Islet of Langerhans (tissue), 1 donor: ENCODE data around the gene DNALI1.
"Not testable (repeated sequence)": the region's sequence is repeated elsewhere in the genome, so short reads cannot be mapped to it uniquely, and the experiment has no call there.

Source experiments
- FAIRE-seq: peaks from one replicate; lab custom pipeline; 2011; peaks lifted over from hg19 to GRCh38; lab: Jason Lieb, UNC

The DNALI1 gene

GRCh38 chr1:37556712-37557196, at the start of gene DNALI1:
DNALI1 (plus strand) TSS chr1:37556940; CDS start chr1:37556995, 55 bp downstream.
- no peak for FAIRE-seq

- FAIRE-seq, result no peak
Measured at GRCh38 chr1:37509181-37509580, 47.6 kb upstream of the DNALI1 start.

GRCh38 chr1:37513795-37514349, 42.9 kb upstream of the DNALI1 start:
- no peak for FAIRE-seq

GRCh38 chr1:37514350-37515184, 42.2 kb upstream of the DNALI1 start, which contains the start of gene MEAF6:
MEAF6 (minus strand) TSS chr1:37514766; CDS start chr1:37514746, 20 bp downstream.
- FAIRE-seq, result no peak

GRCh38 chr1:37515185-37516034, 41.3 kb upstream of the DNALI1 start:
- FAIRE-seq, result no peak

- FAIRE-seq, result no peak
Measured at GRCh38 chr1:37517569-37517968, 39.2 kb upstream of the DNALI1 start.

- FAIRE-seq, result not testable (repeated sequence)
Measured at GRCh38 chr1:37518241-37518640, 38.5 kb upstream of the DNALI1 start.

- FAIRE-seq, result not testable (repeated sequence)
Measured at GRCh38 chr1:37518929-37519328, 37.8 kb upstream of the DNALI1 start.

GRCh38 chr1:37519613-37520012, 37.1 kb upstream of the DNALI1 start:
- FAIRE-seq, result no peak

GRCh38 chr1:37529888-37530287, 26.9 kb upstream of the DNALI1 start:
- not testable (repeated sequence) for FAIRE-seq

GRCh38 chr1:37532418-37533156, 24.2 kb upstream of the DNALI1 start:
- FAIRE-seq, result not testable (repeated sequence)

- FAIRE-seq, result no peak
Measured at GRCh38 chr1:37533317-37534093, 23.2 kb upstream of the DNALI1 start.

- no peak for FAIRE-seq
Measured at GRCh38 chr1:37537378-37537777, 19.4 kb upstream of the DNALI1 start.

GRCh38 chr1:37539154-37539553, 17.6 kb upstream of the DNALI1 start:
- not testable (repeated sequence) for FAIRE-seq

- FAIRE-seq, result no peak
Measured at GRCh38 chr1:37540036-37540785, 16.5 kb upstream of the DNALI1 start.

GRCh38 chr1:37544530-37544929, 12.2 kb upstream of the DNALI1 start:
- no peak for FAIRE-seq

GRCh38 chr1:37545019-37545418, 11.7 kb upstream of the DNALI1 start:
- no peak for FAIRE-seq

- no peak for FAIRE-seq
Measured at GRCh38 chr1:37549341-37549740, 7.4 kb upstream of the DNALI1 start.

GRCh38 chr1:37553598-37553926, 3.2 kb upstream of the DNALI1 start:
- FAIRE-seq, result no peak
